HEK293 (cell line): ENCODE results near the gene CACNA1E.

ENCODE experiments used
- CTCF ChIA-PET: fragments of 350-600 bp; formaldehyde crosslinking; extraction: SDS; loops from one replicate; lab custom pipeline; 2021; ENCODE audit warnings: antibody characterized with exemption; lab: Yijun Ruan, JAX
- POLR2A ChIA-PET: fragments of 300-600 bp; formaldehyde crosslinking; extraction: SDS; loops from one replicate; lab custom pipeline; 2020; ENCODE audit warnings: antibody characterized with exemption, inconsistent platforms; lab: Yijun Ruan, JAX
- H3K27ac ChIP-seq: fragments of 200-500 bp; sonication (Bioruptor generic); 2 replicates; pipeline ENCODE4 v1.5.1; 2014; ENCODE audit warnings: low read depth, low read length, control low read depth, inconsistent platforms; ENCODE audit errors: extremely low read depth
- H3K36me3 ChIP-seq, 2 experiments: fragments of 200-500 bp in 1 of 2; sonication (Bioruptor generic) in 1 of 2; 1 replicate in 1 of 2; 2 replicates in 1 of 2; pipeline ENCODE4 v1.5.1; 2014 to 2017; ENCODE audit warnings: inconsistent platforms in 2 of 2, low read length in 2 of 2; ENCODE audit not compliant: control insufficient read depth in 2 of 2, insufficient read depth in 1 of 2
- H3K4me1 ChIP-seq: fragments of 200-500 bp; sonication (Bioruptor generic); 2 replicates; pipeline ENCODE4 v1.5.1; 2014; ENCODE audit warnings: mild to moderate bottlenecking, low read length, inconsistent platforms; ENCODE audit not compliant: control insufficient read depth, insufficient read depth
- H3K4me3 ChIP-seq: 2 replicates; pipeline ENCODE4 v1.5.1; 2011; ENCODE audit warnings: low read depth, mild to moderate bottlenecking, control low read depth, low read length, moderate library complexity
- H3K9me3 ChIP-seq: fragments of 200-500 bp; sonication (Bioruptor generic); 2 replicates; pipeline ENCODE4 v1.5.1; 2014; ENCODE audit warnings: low read depth, low read length, inconsistent platforms; ENCODE audit not compliant: control insufficient read depth, insufficient read depth
- AEBP2 ChIP-seq: fragments of 450-650 bp; formaldehyde crosslinking; IDR thresholded peaks from 2 replicates; pipeline ENCODE4 v1.5.1; 2016; ENCODE audit warnings: missing biosample characterization, missing genetic modification characterization, borderline replicate concordance
- GLI2 ChIP-seq: fragments of 450-650 bp; formaldehyde crosslinking; IDR thresholded peaks from 2 replicates; pipeline ENCODE4; 2017; ENCODE audit warnings: missing biosample characterization, missing genetic modification characterization, low read depth, borderline replicate concordance
- KLF9 ChIP-seq: fragments of 450-650 bp; formaldehyde crosslinking; IDR thresholded peaks from 2 replicates; pipeline ENCODE4 v1.5.1; 2016; ENCODE audit warnings: missing biosample characterization, missing genetic modification characterization, low read depth
- SCRT2 ChIP-seq: fragments of 450-650 bp; formaldehyde crosslinking; IDR thresholded peaks from 2 replicates; pipeline ENCODE4 v1.5.1; 2016; ENCODE audit warnings: missing biosample characterization, missing genetic modification characterization
- SP3 ChIP-seq: fragments of 450-650 bp; formaldehyde crosslinking; IDR thresholded peaks from 2 replicates; pipeline ENCODE4 v1.5.1; 2016; ENCODE audit warnings: missing biosample characterization, missing genetic modification characterization
- YY1 ChIP-seq: fragments of 450-650 bp; formaldehyde crosslinking; IDR thresholded peaks from 2 replicates; pipeline ENCODE4 v1.5.1; 2018; ENCODE audit warnings: missing biosample characterization, missing genetic modification characterization
- ZBTB21 ChIP-seq: fragments of 450-650 bp; formaldehyde crosslinking; IDR thresholded peaks from 2 replicates; pipeline ENCODE4 v1.5.1; 2017; ENCODE audit warnings: missing biosample characterization, missing genetic modification characterization
- ZEB2 ChIP-seq: fragments of 450-650 bp; formaldehyde crosslinking; IDR thresholded peaks from 2 replicates; pipeline ENCODE4 v1.5.1; 2016; ENCODE audit warnings: missing biosample characterization, missing genetic modification characterization
- ZNF10 ChIP-seq: fragments of 450-650 bp; formaldehyde crosslinking; IDR thresholded peaks from 2 replicates; pipeline ENCODE4 v1.5.1; 2017; ENCODE audit warnings: missing biosample characterization, missing genetic modification characterization
- ZNF114 ChIP-seq: fragments of 450-650 bp; formaldehyde crosslinking; IDR thresholded peaks from 2 replicates; pipeline ENCODE4 v1.5.0; 2017; ENCODE audit warnings: missing biosample characterization, missing genetic modification characterization
- ZNF16 ChIP-seq: fragments of 450-650 bp; formaldehyde crosslinking; IDR thresholded peaks from 2 replicates; pipeline ENCODE4 v1.5.1; 2016; ENCODE audit warnings: low read depth, missing biosample characterization, missing genetic modification characterization
- ZNF221 ChIP-seq: fragments of 450-650 bp; formaldehyde crosslinking; IDR thresholded peaks from 2 replicates; pipeline ENCODE4 v1.5.1; 2017; ENCODE audit warnings: missing biosample characterization, missing genetic modification characterization, borderline replicate concordance
- ZNF239 ChIP-seq: fragments of 450-650 bp; formaldehyde crosslinking; IDR thresholded peaks from 2 replicates; pipeline ENCODE4 v1.5.1; 2016; ENCODE audit warnings: missing biosample characterization, missing genetic modification characterization
- ZNF48 ChIP-seq: fragments of 450-650 bp; formaldehyde crosslinking; IDR thresholded peaks from 2 replicates; pipeline ENCODE4 v1.5.1; 2016; ENCODE audit warnings: missing biosample characterization, missing genetic modification characterization
- ZNF549 ChIP-seq: fragments of 450-650 bp; IDR thresholded peaks from 2 replicates; pipeline ENCODE4 v1.5.1; 2018; ENCODE audit warnings: missing biosample characterization, missing genetic modification characterization, mild to moderate bottlenecking, inconsistent platforms, moderate library complexity
- ZNF76 ChIP-seq: fragments of 450-650 bp; formaldehyde crosslinking; IDR thresholded peaks from 2 replicates; pipeline ENCODE4; 2016; ENCODE audit warnings: low read depth, missing biosample characterization, missing genetic modification characterization, borderline replicate concordance
- ZSCAN16 ChIP-seq: fragments of 450-650 bp; formaldehyde crosslinking; IDR thresholded peaks from 2 replicates; pipeline ENCODE4 v1.5.1; 2016; ENCODE audit warnings: missing biosample characterization, missing genetic modification characterization
- TF ChIP-seq, protein P1 (sequence below): fragments of 450-650 bp; formaldehyde crosslinking; IDR thresholded peaks from 2 replicates; pipeline ENCODE4 v1.5.1; 2016; ENCODE audit warnings: missing biosample characterization, missing genetic modification characterization

Gene CACNA1E

DNA sequence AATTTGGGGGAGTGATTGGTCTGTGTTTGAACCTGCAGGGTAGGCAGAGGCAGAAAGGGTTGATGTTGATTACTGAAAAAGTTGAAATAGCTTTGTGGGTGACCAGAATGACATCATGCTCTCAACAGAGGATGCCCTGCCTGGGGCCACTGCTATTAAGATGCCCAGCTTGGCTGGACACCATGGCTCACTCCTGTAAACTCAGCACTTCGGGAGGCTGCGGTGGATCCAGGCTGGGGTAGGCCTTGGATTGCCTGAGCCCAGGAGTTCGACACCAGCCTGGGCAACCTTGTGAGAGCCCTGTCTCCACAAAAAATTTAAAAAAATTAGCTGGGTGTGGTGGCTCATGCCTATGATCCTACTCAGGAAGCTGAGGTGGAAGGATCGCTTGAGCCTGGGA, 42.8 kb upstream of the CACNA1E start:
- H3K4me3 ChIP-seq = no peak overlapping the region
- H3K36me3 ChIP-seq = no peaks in the 10 kb centered on the region
- ChIA-PET CTCF (interaction anchor here (0.6 kb wide), 2 partner anchors 15 to 634 kb away, joined by 3 to 5 read pairs; no protein-coding TSS in a partner anchor), POLR2A (no interaction called here)
- H3K4me1 ChIP-seq = no peaks in the 10 kb centered on the region
- TF ChIP-seq ZBTB21 (tag by site-specific recombination) = no peak
- no peak for TF ChIP-seq ZNF16
- TF ChIP-seq SP3 (tag by site-specific recombination) = no peak
- TF ChIP-seq ZNF48 (tag by site-specific recombination) = no peak
- no peak for TF ChIP-seq ZNF10
- TF ChIP-seq GLI2 (tag by site-specific recombination) = no peak
- no peak overlapping the region for H3K27ac ChIP-seq
- H3K9me3 ChIP-seq = no peaks in the 10 kb centered on the region

DNA sequence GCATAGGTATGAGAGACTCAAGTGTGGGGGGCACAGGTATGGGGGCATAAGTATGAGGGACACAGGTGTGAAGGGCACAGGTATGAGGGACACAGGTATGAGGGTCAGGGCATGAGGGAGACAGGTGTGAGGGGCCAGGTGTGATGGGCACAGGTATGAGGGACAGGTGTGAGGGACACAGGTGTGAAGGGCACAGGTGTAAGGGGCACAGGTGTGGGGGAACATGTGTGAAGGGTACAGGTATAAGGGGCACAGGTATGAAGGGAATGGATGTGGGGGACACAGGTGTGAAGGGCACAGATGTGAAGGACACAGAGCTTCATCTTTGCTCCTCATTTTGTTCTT, 41.2 kb upstream of the CACNA1E start:
- Histone ChIP-seq H3K36me3 (no peaks in the 10 kb centered on the region), H3K9me3 (no peaks in the 10 kb centered on the region), H3K4me1 (no peaks in the 10 kb centered on the region), H3K4me3 (no peak overlapping the region), H3K27ac (no peak overlapping the region)
- CTCF ChIA-PET = no interaction called here
- POLR2A ChIA-PET = no interaction called here
- peak; percentile 89 for TF ChIP-seq ZEB2 (tag by site-specific recombination)
- TF ChIP-seq, protein P1, sequence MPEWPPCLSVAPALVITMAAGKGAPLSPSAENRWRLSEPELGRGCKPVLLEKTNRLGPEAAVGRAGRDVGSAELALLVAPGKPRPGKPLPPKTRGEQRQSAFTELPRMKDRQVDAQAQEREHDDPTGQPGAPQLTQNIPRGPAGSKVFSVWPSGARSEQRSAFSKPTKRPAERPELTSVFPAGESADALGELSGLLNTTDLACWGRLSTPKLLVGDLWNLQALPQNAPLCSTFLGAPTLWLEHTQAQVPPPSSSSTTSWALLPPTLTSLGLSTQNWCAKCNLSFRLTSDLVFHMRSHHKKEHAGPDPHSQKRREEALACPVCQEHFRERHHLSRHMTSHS (tag by site-specific recombination) = no peak

DNA sequence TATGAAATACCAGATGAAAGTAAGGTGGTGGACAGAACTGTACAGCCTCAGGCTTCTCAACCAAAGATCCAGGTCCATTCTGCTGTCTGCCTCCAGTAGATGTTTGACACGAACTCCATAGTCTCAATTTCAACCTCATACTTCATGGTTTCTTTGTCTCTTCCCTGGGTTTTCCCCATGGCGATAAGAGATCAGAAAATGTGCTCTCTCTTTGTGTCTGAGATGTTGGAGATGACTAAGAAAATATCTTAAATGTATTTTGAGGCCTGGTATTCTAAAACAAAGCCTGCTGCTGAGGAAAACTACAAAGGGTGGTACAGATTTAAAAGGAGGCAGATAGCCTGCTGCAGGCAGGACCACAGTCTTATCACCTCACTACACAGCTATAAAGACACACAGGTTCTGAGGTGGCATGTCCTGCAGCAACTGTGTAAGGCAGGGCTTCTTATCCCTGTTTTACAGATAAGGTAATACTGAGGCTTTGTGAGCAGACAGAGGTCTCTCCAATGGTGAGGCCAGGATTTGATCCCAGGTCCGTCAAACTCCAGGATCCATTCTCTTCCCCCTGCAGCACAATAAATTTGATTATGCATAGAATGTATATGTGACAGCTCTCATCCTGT, 40.0 kb upstream of the CACNA1E start:
- CTCF ChIA-PET = interaction anchor here (0.7 kb wide), 1 partner anchor 12 kb away, joined by 3 read pairs; no protein-coding TSS in a partner anchor
- Histone ChIP-seq H3K9me3 (no peaks in the 10 kb centered on the region), H3K4me1 (no peaks in the 10 kb centered on the region), H3K36me3 (no peaks in the 10 kb centered on the region), H3K4me3 (no peak overlapping the region), H3K27ac (no peak overlapping the region)
- TF ChIP-seq KLF9 (tag by site-specific recombination) (no peak), YY1 (tag by site-specific recombination) (no peak), ZNF221 (no peak), ZNF239 (no peak), ZSCAN16 (tag by site-specific recombination) (no peak), ZNF76 (tag by site-specific recombination) (no peak), ZEB2 (tag by site-specific recombination) (no peak), AEBP2 (tag by site-specific recombination) (no peak), ZNF114 (tag by site-specific recombination) (no peak)
- POLR2A ChIA-PET = no interaction called here

DNA sequence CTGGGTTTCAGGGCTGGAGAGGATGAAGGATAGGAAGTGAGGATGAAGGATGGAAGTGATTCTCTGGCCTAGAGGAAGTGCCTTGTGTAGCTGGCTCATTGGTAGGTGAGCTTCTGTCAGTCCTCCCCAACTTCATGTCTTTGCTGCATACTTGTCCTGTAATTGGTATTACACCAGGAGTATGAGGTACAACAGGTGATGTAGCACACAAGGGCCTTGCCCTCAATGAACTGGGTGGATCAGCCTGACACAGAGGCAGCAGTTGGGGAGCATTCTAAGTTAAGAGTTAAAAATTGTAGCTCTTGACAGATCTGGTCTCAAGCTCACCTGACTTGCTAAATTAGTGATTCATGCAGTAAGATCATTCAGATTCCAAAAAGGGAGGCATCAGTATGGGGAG, 37.9 kb upstream of the CACNA1E start:
- no peaks in the 10 kb centered on the region for H3K9me3 ChIP-seq
- no peak overlapping the region for H3K4me3 ChIP-seq
- no peaks in the 10 kb centered on the region for H3K4me1 ChIP-seq
- H3K27ac ChIP-seq = no peak overlapping the region
- H3K36me3 ChIP-seq = no peaks in the 10 kb centered on the region
- ChIA-PET POLR2A (no interaction called here), CTCF (interaction anchor here (1.1 kb wide), 1 partner anchor 15 kb away, joined by 3 read pairs; no protein-coding TSS in a partner anchor)
- TF ChIP-seq ZNF549 (tag by site-specific recombination) (no peak), SCRT2 (tag by site-specific recombination) (peak; percentile 56)
